Measurements from ENCODE around the gene HIVEP3.

DNA sequence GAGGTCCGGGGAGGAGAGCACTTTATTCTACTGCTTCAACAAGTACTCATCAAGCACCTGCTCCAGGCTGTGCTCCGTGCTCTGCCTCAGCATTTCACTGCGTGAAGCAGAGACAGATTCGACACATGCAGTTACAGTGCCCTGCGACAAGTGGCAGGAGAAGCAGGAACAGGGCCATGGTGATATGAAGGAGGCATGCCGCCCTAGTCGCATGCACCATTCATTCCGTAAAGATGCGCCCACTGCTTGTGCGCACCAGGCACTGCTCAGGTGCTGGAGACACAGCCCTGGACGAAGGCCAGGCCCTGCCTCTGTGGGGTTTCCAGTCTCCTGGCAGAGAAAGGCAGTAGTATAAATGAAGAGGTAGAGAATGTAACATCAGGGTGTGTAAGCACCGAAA is 206.6 kb downstream of the HIVEP3 start:
- TF ChIP-seq, protein P1, sequence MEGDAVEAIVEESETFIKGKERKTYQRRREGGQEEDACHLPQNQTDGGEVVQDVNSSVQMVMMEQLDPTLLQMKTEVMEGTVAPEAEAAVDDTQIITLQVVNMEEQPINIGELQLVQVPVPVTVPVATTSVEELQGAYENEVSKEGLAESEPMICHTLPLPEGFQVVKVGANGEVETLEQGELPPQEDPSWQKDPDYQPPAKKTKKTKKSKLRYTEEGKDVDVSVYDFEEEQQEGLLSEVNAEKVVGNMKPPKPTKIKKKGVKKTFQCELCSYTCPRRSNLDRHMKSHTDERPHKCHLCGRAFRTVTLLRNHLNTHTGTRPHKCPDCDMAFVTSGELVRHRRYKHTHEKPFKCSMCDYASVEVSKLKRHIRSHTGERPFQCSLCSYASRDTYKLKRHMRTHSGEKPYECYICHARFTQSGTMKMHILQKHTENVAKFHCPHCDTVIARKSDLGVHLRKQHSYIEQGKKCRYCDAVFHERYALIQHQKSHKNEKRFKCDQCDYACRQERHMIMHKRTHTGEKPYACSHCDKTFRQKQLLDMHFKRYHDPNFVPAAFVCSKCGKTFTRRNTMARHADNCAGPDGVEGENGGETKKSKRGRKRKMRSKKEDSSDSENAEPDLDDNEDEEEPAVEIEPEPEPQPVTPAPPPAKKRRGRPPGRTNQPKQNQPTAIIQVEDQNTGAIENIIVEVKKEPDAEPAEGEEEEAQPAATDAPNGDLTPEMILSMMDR (conservative IDR thresholded peaks at IDR 0.05; ENCODE audit: low read depth, low read length) = no peak
- no peak for TF ChIP-seq EZH2 (IDR thresholded peaks at IDR 0.05; ENCODE audit: borderline replicate concordance, low read depth, low read length, poor library complexity, severe bottlenecking)
